Measurements from ENCODE around the gene TNFRSF17. TPM values are rescaled to one million over a fixed set of nuclear protein-coding genes. Genes with fewer than 3 reads are reported as not detected.

Gene TNFRSF17
- total RNA-seq, 4 donors from 2014 or later, result not detected

DNA sequence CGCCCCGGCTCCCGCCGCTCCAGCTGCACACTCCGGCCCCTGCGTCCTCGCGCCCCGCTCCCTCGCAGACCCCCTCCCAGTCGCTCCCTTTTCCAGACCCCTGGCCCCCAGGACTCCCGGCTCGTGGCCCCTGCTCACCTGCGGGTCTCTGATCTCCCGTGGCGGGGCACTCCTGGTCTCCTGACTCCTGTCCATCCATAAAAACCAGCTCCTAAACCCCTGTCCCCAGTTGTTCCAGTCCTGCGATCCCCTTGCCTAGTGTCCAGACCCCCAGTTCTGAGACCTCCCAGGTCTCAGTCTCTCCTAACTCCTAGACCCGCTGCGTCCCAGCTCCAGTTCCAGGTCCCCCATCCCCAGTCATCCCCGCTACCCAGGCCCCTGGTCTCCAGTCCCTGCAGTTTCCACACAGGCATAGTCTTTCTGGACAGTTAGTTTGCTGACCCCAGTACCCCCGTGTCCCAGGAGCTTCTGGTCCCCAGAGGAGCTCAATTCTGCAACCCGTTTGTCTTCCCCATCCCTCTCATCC, 11.9 kb downstream of the TNFRSF17 start:
- Histone ChIP-seq H3K4me3 (peak overlapping the region; percentile 85 to 93 (median 89)), H3K4me1 (peaks cover 12 to 52% (median 15%) of the 10 kb centered on the region in 3 donors), H3K27me3 (no peaks in the 10 kb centered on the region), H3K9me3 (no peaks in the 10 kb centered on the region), H3K27ac (peak overlapping the region; percentile 89 to 94 (median 93)), H3K36me3 (no peaks in the 10 kb centered on the region)
- TF ChIP-seq, protein P1, sequence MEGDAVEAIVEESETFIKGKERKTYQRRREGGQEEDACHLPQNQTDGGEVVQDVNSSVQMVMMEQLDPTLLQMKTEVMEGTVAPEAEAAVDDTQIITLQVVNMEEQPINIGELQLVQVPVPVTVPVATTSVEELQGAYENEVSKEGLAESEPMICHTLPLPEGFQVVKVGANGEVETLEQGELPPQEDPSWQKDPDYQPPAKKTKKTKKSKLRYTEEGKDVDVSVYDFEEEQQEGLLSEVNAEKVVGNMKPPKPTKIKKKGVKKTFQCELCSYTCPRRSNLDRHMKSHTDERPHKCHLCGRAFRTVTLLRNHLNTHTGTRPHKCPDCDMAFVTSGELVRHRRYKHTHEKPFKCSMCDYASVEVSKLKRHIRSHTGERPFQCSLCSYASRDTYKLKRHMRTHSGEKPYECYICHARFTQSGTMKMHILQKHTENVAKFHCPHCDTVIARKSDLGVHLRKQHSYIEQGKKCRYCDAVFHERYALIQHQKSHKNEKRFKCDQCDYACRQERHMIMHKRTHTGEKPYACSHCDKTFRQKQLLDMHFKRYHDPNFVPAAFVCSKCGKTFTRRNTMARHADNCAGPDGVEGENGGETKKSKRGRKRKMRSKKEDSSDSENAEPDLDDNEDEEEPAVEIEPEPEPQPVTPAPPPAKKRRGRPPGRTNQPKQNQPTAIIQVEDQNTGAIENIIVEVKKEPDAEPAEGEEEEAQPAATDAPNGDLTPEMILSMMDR (IDR thresholded peaks at IDR 0.05), result no peak
- no peak for TF ChIP-seq POLR2A (IDR thresholded peaks at IDR 0.05)
- DNase-seq, result no peak
- WGBS, 2 donors, result 0 to 2% methylated on average over 10 to 11 of the region's 22 CpGs
- intact Hi-C loops (cut with DNase I), result no loop called here

DNA sequence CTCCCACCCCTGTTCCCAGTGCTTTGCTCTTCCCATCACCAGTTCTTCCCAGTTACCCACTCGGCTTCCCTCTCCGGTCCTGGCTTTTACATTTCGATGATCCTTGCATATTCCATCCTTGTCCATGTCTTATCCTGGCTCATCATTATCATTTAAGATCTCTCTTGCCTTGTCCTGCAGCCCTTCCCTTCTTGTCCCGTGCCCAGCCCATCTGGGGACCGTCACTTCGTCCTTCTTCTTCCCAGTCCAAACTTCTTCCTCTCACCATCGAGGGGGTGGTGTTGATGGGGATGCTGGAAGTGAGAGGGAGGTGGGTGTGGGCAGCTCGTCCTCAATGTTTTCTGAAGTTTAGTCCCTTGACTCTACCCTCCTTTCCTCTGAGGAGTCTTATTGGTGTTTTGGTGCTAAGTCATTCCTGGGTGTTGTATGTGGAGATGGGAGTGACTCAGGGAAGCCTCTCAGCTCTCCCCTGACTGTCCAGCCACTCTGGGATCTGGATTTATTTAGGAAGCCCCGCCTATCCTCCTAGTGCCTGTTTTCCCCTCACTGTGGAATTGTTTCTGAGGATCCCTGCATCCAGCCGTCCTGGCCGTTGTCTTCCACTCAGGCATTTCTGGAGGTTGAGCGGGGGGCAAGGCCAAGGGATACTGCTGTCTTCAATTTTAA, 12.5 kb downstream of the TNFRSF17 start:
- WGBS, 2 donors, result 10 to 15% methylated on average over 11 to 12 of the region's 12 CpGs
- H3K27me3 ChIP-seq, result no peaks in the 10 kb centered on the region
- no peak for DNase-seq
- no peaks in the 10 kb centered on the region for H3K9me3 ChIP-seq
- no peaks in the 10 kb centered on the region for H3K36me3 ChIP-seq
- H3K27ac ChIP-seq, result peak overlapping the region; percentile 89 to 94 (median 93)
- peaks cover 12 to 47% (median 15%) of the 10 kb centered on the region in 3 donors for H3K4me1 ChIP-seq
- H3K4me3 ChIP-seq, result peak overlapping the region; percentile 85 to 93 (median 89)
- TF ChIP-seq, protein P1 (IDR thresholded peaks at IDR 0.05), result no peak
- TF ChIP-seq POLR2A (IDR thresholded peaks at IDR 0.05), result peak in 2 of 4 donors; percentile 33 to 34
- intact Hi-C loops (cut with DNase I), result no loop called here

DNA sequence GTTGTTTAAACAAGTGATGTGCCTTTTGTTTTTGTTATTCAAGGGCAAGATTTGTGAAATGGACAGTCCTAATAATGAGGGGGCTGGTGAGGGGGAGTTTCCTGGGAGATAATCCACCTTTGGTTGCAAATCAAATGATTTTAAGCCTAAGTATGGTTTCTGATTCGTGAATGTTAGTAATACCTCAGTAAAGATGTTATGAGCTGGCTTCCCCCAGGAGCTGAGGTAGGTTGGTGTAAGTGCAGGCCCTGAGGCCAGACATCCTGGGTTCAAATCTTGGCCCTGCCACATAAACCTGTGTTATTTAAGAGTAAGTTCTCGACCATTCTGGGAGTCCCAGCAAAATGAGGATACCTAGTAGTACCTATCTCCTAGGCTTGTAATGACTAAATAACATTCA, 13.1 kb downstream of the TNFRSF17 start:
- Histone ChIP-seq H3K27ac (peak overlapping the region; percentile 89 to 94 (median 93)), H3K4me3 (peak overlapping the region in 3 of 4 donors; percentile 85 to 90 (median 88)), H3K9me3 (no peaks in the 10 kb centered on the region), H3K36me3 (no peaks in the 10 kb centered on the region), H3K27me3 (no peaks in the 10 kb centered on the region), H3K4me1 (peaks cover 12 to 42% (median 15%) of the 10 kb centered on the region in 3 donors)
- DNase-seq, result no peak
- intact Hi-C loops (cut with DNase I), result no loop called here
- no peak for TF ChIP-seq POLR2A (IDR thresholded peaks at IDR 0.05)
- TF ChIP-seq, protein P1 (IDR thresholded peaks at IDR 0.05), result no peak
- 34 to 48% methylated on average over 2 of the region's 2 CpGs for WGBS, 2 donors

DNA sequence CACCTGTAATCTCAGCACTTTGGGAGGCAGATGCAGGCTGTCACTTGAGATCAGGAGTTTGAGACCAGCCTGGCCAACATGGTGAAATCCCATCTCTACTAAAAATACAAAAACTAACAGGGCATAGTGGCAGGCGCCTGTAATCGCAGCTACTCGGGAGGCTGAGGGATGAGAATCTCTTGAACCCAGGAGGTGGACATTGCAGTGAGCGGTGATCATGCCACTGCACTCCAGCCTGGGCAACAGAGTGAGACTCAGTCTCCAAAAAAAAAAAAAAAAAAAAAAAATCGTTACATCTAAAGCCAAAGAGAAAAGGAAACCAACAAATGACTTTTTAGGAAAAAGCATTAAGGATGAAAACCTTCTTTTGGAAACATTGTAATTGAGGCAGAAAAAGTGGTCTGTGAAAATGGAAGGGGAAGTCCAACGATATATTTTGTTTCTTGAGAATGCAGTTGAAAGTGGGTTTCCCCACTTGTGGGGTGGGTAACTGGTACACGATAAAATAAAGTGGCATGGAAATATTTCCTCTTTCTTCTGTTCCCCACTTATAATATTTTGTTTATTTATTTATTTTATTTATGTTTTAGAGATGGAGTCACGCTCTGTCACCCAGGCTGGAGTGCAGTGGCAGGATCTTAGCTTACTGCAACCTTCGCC, 14.1 kb downstream of the TNFRSF17 start:
- Histone ChIP-seq H3K4me1 (peaks cover 12 to 33% (median 15%) of the 10 kb centered on the region in 3 donors), H3K27ac (no peak overlapping the region), H3K36me3 (no peaks in the 10 kb centered on the region), H3K9me3 (no peaks in the 10 kb centered on the region), H3K27me3 (no peaks in the 10 kb centered on the region), H3K4me3 (no peak overlapping the region)
- DNase-seq, result no peak
- WGBS, 2 donors, result 78 to 84% methylated on average over 8 to 9 of the region's 9 CpGs
- intact Hi-C loops (cut with DNase I), result no loop called here
- TF ChIP-seq, protein P1 (IDR thresholded peaks at IDR 0.05), result peak in 1 of 6 experiments; percentile 1
- TF ChIP-seq POLR2A (IDR thresholded peaks at IDR 0.05), result no peak

Measured in esophagus squamous epithelium (tissue), 5 donors.